IMR-90 (cell line): ENCODE measurements around the gene VAT1. TPM values are rescaled to one million over a fixed set of nuclear protein-coding genes. Genes with fewer than 3 reads are reported as not detected.

Experiments used
- ATAC-seq: fragments of 200-7000 bp; cut with Tn5 transposase; 2 replicates; pipeline ENCODE4 v1.9.1; 2020; ENCODE audit warnings: low read depth, mild to moderate bottlenecking, moderate library complexity
- BruUV-seq: library from RNA; stranded (reverse); fragments of 400-500 nt; replicated peaks from 2 replicates; lab custom pipeline; 2021; lab: Mats Ljungman, UMichigan
- CTCF ChIA-PET: fragments of 300-600 bp; formaldehyde crosslinking; extraction: SDS; loops from one replicate; lab custom pipeline; 2021; ENCODE audit warnings: antibody characterized with exemption; lab: Yijun Ruan, JAX
- POLR2A ChIA-PET: fragments of 300-600 bp; sonication (Branson Sonifier 250); formaldehyde crosslinking; loops from one replicate; lab custom pipeline; 2022; ENCODE audit warnings: antibody characterized with exemption; ENCODE audit not compliant: unreplicated experiment; lab: Charles Lee
- DNase-seq: peaks from one replicate; pipeline ENCODE4 v3.0.0; 2013
- H2AFZ ChIP-seq: replicated peaks from 2 replicates; pipeline ENCODE3; 2013; ENCODE audit warnings: low read length, mild to moderate bottlenecking; ENCODE audit not compliant: poor library complexity
- H2AK5ac ChIP-seq: 2 replicates; pipeline ENCODE4 v1.6.1; 2013; ENCODE audit warnings: low read depth, low read length, inconsistent platforms
- H2AK9ac ChIP-seq: replicated peaks from 2 replicates; pipeline ENCODE3; 2013; ENCODE audit warnings: mild to moderate bottlenecking, low read depth, low read length, moderate library complexity; ENCODE audit not compliant: poor library complexity
- H2BK120ac ChIP-seq: 2 replicates; pipeline ENCODE4 v1.6.1; 2013; ENCODE audit warnings: low read depth, low read length, inconsistent platforms
- H2BK15ac ChIP-seq: 3 replicates; pipeline ENCODE4 v1.6.1; 2013; ENCODE audit warnings: low read depth, low read length, inconsistent platforms
- H2BK20ac ChIP-seq: 2 replicates; pipeline ENCODE4 v1.6.1; 2013; ENCODE audit warnings: low read depth, mild to moderate bottlenecking, inconsistent platforms, low read length, moderate library complexity
- H2BK5ac ChIP-seq: 2 replicates; pipeline ENCODE4 v1.6.1; 2013; ENCODE audit warnings: mild to moderate bottlenecking, low read depth, low read length, inconsistent platforms; ENCODE audit not compliant: poor library complexity, severe bottlenecking
- H3K14ac ChIP-seq: replicated peaks from 2 replicates; pipeline ENCODE4 v1.6.1; 2013; ENCODE audit warnings: low read depth, low read length, inconsistent platforms
- H3K18ac ChIP-seq: 2 replicates; pipeline ENCODE4 v1.6.1; 2013; ENCODE audit warnings: low read depth, low read length, control low read depth
- H3K23ac ChIP-seq: 2 replicates; pipeline ENCODE4 v1.6.1; 2013; ENCODE audit warnings: low read depth, low read length, inconsistent platforms
- H3K27ac ChIP-seq: 2 replicates; pipeline ENCODE4 v1.5.1; 2013; ENCODE audit warnings: mild to moderate bottlenecking, control low read depth, low read length; ENCODE audit not compliant: insufficient read depth
- H3K27me3 ChIP-seq: 2 replicates; pipeline ENCODE4 v1.6.1; 2013; ENCODE audit warnings: low read length; ENCODE audit not compliant: control insufficient read depth, insufficient read depth
- H3K36me3 ChIP-seq: 2 replicates; pipeline ENCODE4 v1.6.1; 2013; ENCODE audit warnings: low read length, mixed read lengths; ENCODE audit not compliant: control insufficient read depth, insufficient read depth
- H3K4ac ChIP-seq: 2 replicates; pipeline ENCODE4 v1.6.1; 2013; ENCODE audit warnings: low read depth, low read length, inconsistent platforms
- H3K4me1 ChIP-seq: 2 replicates; pipeline ENCODE4 v1.6.1; 2013; ENCODE audit warnings: low read length, mixed read lengths; ENCODE audit not compliant: control insufficient read depth, insufficient read depth
- H3K4me2 ChIP-seq: 2 replicates; pipeline ENCODE4 v1.6.1; 2013; ENCODE audit warnings: low read depth, mild to moderate bottlenecking, control low read depth, low read length, moderate library complexity
- H3K4me3 ChIP-seq: 2 replicates; pipeline ENCODE4 v1.5.1; 2013; ENCODE audit warnings: low read depth, mild to moderate bottlenecking, control low read depth, low read length, moderate library complexity; ENCODE audit not compliant: insufficient read depth
- H3K56ac ChIP-seq: 2 replicates; pipeline ENCODE4 v1.6.1; 2013; ENCODE audit warnings: low read length, inconsistent platforms; ENCODE audit not compliant: insufficient read depth; ENCODE audit errors: extremely low read depth
- H3K79me1 ChIP-seq, 2 experiments: 2 replicates each; pipeline ENCODE4 v1.6.1; 2013; ENCODE audit warnings: low read length in 2 of 2, inconsistent platforms in 1 of 2, low read depth in 1 of 2
- H3K9ac ChIP-seq: 2 replicates; pipeline ENCODE4 v1.6.1; 2013; ENCODE audit warnings: low read depth, low read length, control low read depth
- H3K9me1 ChIP-seq: 2 replicates; pipeline ENCODE4 v1.6.1; 2013; ENCODE audit warnings: low read length, inconsistent platforms; ENCODE audit not compliant: insufficient read depth
- H3K9me3 ChIP-seq: 2 replicates; pipeline ENCODE4 v1.6.1; 2013; ENCODE audit warnings: low read length; ENCODE audit not compliant: control insufficient read depth, insufficient read depth
- H4K20me1 ChIP-seq: 2 replicates; pipeline ENCODE4 v1.6.1; 2013; ENCODE audit warnings: low read length, inconsistent platforms; ENCODE audit not compliant: insufficient read depth
- H4K5ac ChIP-seq: 2 replicates; pipeline ENCODE4 v1.6.1; 2013; ENCODE audit warnings: mild to moderate bottlenecking, low read depth, low read length, control low read depth
- H4K8ac ChIP-seq, 2 experiments: 2 replicates each; pipeline ENCODE4 v1.6.1; 2013; ENCODE audit warnings: low read depth in 2 of 2, low read length in 2 of 2, control low read depth in 1 of 2, inconsistent platforms in 1 of 2
- H4K91ac ChIP-seq: 2 replicates; pipeline ENCODE4 v1.6.1; 2013; ENCODE audit warnings: low read depth, low read length, inconsistent platforms; ENCODE audit not compliant: insufficient read depth
- CEBPB ChIP-seq: IDR thresholded peaks from 2 replicates; pipeline ENCODE4 v1.6.1; 2012; ENCODE audit warnings: low read depth, low read length, improper control_type of control experiment
- MAFK ChIP-seq: IDR thresholded peaks from 2 replicates; pipeline ENCODE4 v1.6.1; 2012; ENCODE audit warnings: low read depth, low read length, improper control_type of control experiment
- whole genome bisulfite sequencing, 2 experiments: methylation state at CpG; one replicate each; pipeline versions ENCODE4 v1.1.5 to v1.1.7; 2013; ENCODE audit warnings: missing lambda C conversion rate in 2 of 2; ENCODE audit not compliant: insufficient read length in 1 of 2; ENCODE audit errors: extremely low coverage in 2 of 2; 5-methylcytosine and 5-hydroxymethylcytosine counted together
- dilution Hi-C: fragments of 300-500 bp; cut with HindIII; formaldehyde crosslinking; loops from one replicate; pipeline ENCODE4 v1.14.3; 2018; ENCODE audit warnings: low sequenced_read_pairs; ENCODE audit not compliant: unreplicated experiment
- in situ Hi-C: fragments of 300-500 bp; cut with MboI; formaldehyde crosslinking; loops from 3 replicates; pipeline ENCODE4 v1.14.3; 2019; ENCODE audit warnings: low sequenced_read_pairs, inconsistent platforms, mixed read lengths
- intact Hi-C: fragments of 100-400 bp; cut with micrococcal nuclease; formaldehyde crosslinking; loops from 2 replicates; pipeline ENCODE4 v1.10.0; 2022
- polyA plus RNA-seq, 3 experiments: library from polyadenylated mRNA; depleted of rRNA; stranded (reverse); fragments of >200 nt; gene quantifications; 2 replicates each; pipeline ENCODE4 v1.2.3, GENCODE V29; 2012; ENCODE audit warnings: low replicate concordance in 1 of 3
- total RNA-seq: library from RNA; depleted of rRNA; stranded (reverse); fragments of >200 nt; gene quantifications from 2 replicates; pipeline ENCODE4 v1.2.3, GENCODE V29; 2012

VAT1 gene
- total and polyA plus RNA-seq, 2 of the 4 experiments (the other 2 are of a cell fraction) = 97.3 to 101 TPM

DNA sequence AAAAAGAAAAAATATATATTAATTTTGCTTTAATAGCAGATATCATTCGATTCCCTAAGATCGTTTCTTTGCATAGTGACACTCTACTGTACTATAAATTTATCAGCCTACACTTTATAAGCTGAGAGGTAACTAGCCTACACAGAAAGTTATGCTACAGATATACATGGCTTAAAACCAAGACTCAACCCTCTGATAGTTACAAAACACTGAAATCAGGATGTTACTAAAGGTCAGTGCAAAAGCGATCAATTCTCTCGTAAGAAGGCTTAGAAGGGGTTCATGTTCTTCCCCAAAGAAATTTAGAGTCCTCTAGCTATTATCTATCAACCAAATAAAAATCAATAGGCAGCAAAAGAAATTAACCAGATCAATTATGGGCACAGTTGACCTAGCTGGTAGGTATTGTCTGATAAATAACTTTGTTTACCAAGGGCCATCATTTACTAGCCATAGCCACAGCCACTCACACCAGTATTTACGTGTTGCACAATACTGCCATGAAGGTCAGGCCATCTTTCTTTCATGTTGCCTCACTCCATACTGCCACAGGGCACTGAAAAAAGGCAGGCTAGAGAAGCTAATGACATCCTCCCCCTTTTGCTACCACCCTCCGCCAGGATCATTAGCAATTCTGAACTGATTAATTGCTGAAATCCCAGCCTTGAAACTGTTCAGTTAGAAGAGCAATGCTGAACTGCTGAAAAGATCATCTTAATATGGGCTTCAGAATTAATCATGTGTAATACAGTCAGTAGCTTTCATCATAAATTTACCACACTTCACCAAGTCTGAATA is 46.6 kb upstream of the VAT1 start:
- Histone ChIP-seq H3K79me1 (no peaks in the 10 kb centered on the region), H4K5ac (no peak overlapping the region), H3K36me3 (peaks cover 3% of the 10 kb centered on the region; the same call in 1 of the 2 replicates), H3K56ac (no peak overlapping the region), H2BK15ac (no peak overlapping the region), H4K91ac (no peak overlapping the region), H3K23ac (no peak overlapping the region), H3K4me2 (no peak overlapping the region), H3K4ac (no peak overlapping the region), H3K14ac (no peak overlapping the region), H3K4me1 (no peaks in the 10 kb centered on the region), H3K27ac (no peak overlapping the region), H2AK5ac (no peak overlapping the region), H2AK9ac (no peak overlapping the region), H3K9me1 (peaks cover 2% of the 10 kb centered on the region; the same call in 1 of the 2 replicates), H2BK20ac (no peak overlapping the region), H4K20me1 (no peaks in the 10 kb centered on the region), H3K4me3 (no peak overlapping the region), H3K18ac (no peak overlapping the region), H2BK5ac (no peak overlapping the region), H2AFZ (no peak overlapping the region), H3K27me3 (no peaks in the 10 kb centered on the region), H4K8ac (no peak overlapping the region), H2BK120ac (no peak overlapping the region), H3K9ac (no peak overlapping the region), H3K9me3 (no peaks in the 10 kb centered on the region)
- POLR2A ChIA-PET = interaction anchor here (0.7 kb wide), 1 partner anchor 102 kb away, joined by 3 read pairs; the partner anchor contains the start of gene NBR1
- CTCF ChIA-PET = interaction anchor here (0.5 to 1.0 kb wide), 3 partner anchors 11 to 53 kb away, joined by 3 to 4 read pairs (median 3); no protein-coding TSS in a partner anchor
- intact Hi-C loops = no loop called here
- no CpG with 5 or more reads among the region's 6 CpGs for WGBS, 2 experiments
- in situ Hi-C loops = loop anchor here (25.0 kb wide), 1 partner anchor 106 kb away; the partner anchor contains the start of gene AARSD1
- dilution Hi-C loops = no loop called here
- TF ChIP-seq MAFK (no peak), CEBPB (peak; percentile 90)
- no TSS peak for BruUV-seq
- DNase-seq (no peak), ATAC-seq (no peak)
